NCI-H1105 treated with DMSO at 0.1 percent for 48 hours (cell line): ENCODE data around the gene RFX7.

ENCODE experiments used
- DNase-seq: peaks from one replicate; lab custom pipeline; 2025; lab: John Stamatoyannopoulos, UW

Gene RFX7

GRCh38 chr15:56244038-56244810 is 545 bp upstream of the RFX7 start:
- DNase-seq, result peak; percentile 86

GRCh38 chr15:56242576-56243162 is 1.0 kb downstream of the RFX7 start:
- DNase-seq, result no peak

GRCh38 chr15:56241374-56242105 is 2.1 kb downstream of the RFX7 start:
- peak; percentile 11 for DNase-seq

GRCh38 chr15:56240390-56240789 is 3.3 kb downstream of the RFX7 start:
- DNase-seq, result peak; percentile 9

- no peak for DNase-seq
These were observed 7.5 kb downstream of the RFX7 start for GRCh38 chr15:56236197-56236596.

- no peak for DNase-seq
These were observed 8.9 kb downstream of the RFX7 start for GRCh38 chr15:56234804-56235203.

- no peak for DNase-seq
These were observed 10.1 kb downstream of the RFX7 start for GRCh38 chr15:56233549-56233948.

- no peak for DNase-seq
These were observed 11.6 kb downstream of the RFX7 start for GRCh38 chr15:56232058-56232457.

- DNase-seq, result no peak
These were observed 14.8 kb downstream of the RFX7 start for GRCh38 chr15:56228854-56229253.

- no peak for DNase-seq
These were observed 15.3 kb downstream of the RFX7 start for GRCh38 chr15:56228352-56228751.

GRCh38 chr15:56227780-56228179 is 15.9 kb downstream of the RFX7 start:
- DNase-seq, result no peak

GRCh38 chr15:56227306-56227705 is 16.4 kb downstream of the RFX7 start:
- DNase-seq, result no peak

- DNase-seq, result no peak
These were observed 18.2 kb downstream of the RFX7 start for GRCh38 chr15:56225520-56225919.

- no peak for DNase-seq
These were observed 21.4 kb downstream of the RFX7 start for GRCh38 chr15:56222302-56222701.

GRCh38 chr15:56217341-56217740 is 26.3 kb downstream of the RFX7 start:
- no peak for DNase-seq

- DNase-seq, result no peak
These were observed 27.9 kb downstream of the RFX7 start for GRCh38 chr15:56215769-56216168.

- DNase-seq, result no peak
These were observed 31.6 kb downstream of the RFX7 start for GRCh38 chr15:56211960-56212550.

GRCh38 chr15:56211064-56211463 is 32.6 kb downstream of the RFX7 start:
- no peak for DNase-seq

GRCh38 chr15:56208641-56209155 is 35.0 kb downstream of the RFX7 start:
- DNase-seq, result no peak

- DNase-seq, result no peak
These were observed 35.5 kb downstream of the RFX7 start for GRCh38 chr15:56208185-56208584.

GRCh38 chr15:56207711-56208110 is 36.0 kb downstream of the RFX7 start:
- no peak for DNase-seq

GRCh38 chr15:56207092-56207491 is 36.6 kb downstream of the RFX7 start:
- DNase-seq, result no peak
